HG02870 (cell line): ENCODE results near the gene STXBP1.
A peak's percentile ranks its signal among the peaks of the same experiment; 100 is the strongest.

Experiments used
- ATAC-seq: cut with Tn5 transposase; IDR thresholded peaks from one replicate; pipeline ENCODE4 v1.9.1; 2021; ENCODE audit warnings: mild to moderate bottlenecking, moderate library complexity; ENCODE audit not compliant: unreplicated experiment

Gene STXBP1

GRCh38 chr9:127711226-127711701 is 99.2 kb downstream of the STXBP1 start:
- no peak for ATAC-seq

- no peak for ATAC-seq
Measured at GRCh38 chr9:127711831-127712274, 99.8 kb downstream of the STXBP1 start.

GRCh38 chr9:127712371-127712770 is 100.3 kb downstream of the STXBP1 start:
- no peak for ATAC-seq

DNA sequence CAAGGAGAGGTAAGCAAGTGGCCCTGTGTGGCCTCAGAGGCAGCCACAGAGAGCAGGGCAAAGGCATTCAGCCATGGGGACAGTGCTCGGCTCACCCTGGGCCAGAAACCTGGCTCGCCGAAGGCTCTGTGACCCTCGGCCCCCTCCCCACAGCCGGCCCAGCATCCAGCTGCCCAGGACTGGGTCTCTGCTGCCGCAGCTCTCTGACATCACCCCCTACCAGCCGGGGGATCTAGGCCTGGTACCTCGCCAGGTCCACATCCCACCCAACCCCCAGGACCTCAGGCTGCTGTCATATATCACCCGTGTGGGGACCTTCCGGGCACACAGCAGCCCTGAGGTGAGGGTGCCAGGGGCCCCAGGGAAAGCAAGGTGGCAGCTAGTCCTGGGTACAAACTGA is 100.8 kb downstream of the STXBP1 start:
- ATAC-seq = no peak

GRCh38 chr9:127714020-127714750 is 102.1 kb downstream of the STXBP1 start:
- ATAC-seq = no peak

DNA sequence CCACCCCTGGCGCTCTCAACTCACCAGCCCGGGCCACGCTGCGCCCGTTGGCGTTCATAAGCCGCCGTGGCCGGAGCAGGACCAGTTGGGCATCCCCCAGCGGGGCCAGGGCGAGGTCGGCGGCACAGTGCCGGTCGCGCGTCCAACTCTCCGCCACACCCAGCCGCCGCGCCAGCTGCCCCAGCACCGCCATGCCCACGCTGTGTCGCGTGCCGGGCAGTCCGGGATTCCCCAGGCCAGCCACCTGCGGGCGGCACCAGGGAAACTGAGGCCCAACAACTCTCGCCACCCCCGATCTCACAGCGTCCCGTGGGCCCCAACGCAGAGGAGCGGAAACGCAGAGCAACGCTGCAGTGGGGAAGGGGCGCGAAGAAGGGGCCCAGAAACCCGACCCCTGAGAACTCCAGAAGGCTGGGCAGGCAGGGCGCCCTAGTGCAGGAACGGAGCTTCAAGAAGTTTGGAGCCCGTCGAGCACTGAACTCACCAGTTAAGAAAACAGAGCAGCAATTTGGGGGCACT is 102.9 kb downstream of the STXBP1 start:
- ATAC-seq = no peak

- peak; percentile 91 for ATAC-seq
Measured at GRCh38 chr9:127715470-127716337, 103.6 kb downstream of the STXBP1 start, which contains the start of the genes PTRH1 and TTC16. PTRH1 (minus strand) TSS chr9:127715663; CDS start chr9:127715639, 24 bp downstream. TTC16 (plus strand) TSS chr9:127716079; CDS start chr9:127716146, 67 bp downstream.

- no peak for ATAC-seq
Measured at GRCh38 chr9:127716412-127716811, 104.3 kb downstream of the STXBP1 start.

GRCh38 chr9:127717766-127718165 is 105.7 kb downstream of the STXBP1 start:
- no peak for ATAC-seq

- no peak for ATAC-seq
Measured at GRCh38 chr9:127720031-127720864, 108.2 kb downstream of the STXBP1 start.

DNA sequence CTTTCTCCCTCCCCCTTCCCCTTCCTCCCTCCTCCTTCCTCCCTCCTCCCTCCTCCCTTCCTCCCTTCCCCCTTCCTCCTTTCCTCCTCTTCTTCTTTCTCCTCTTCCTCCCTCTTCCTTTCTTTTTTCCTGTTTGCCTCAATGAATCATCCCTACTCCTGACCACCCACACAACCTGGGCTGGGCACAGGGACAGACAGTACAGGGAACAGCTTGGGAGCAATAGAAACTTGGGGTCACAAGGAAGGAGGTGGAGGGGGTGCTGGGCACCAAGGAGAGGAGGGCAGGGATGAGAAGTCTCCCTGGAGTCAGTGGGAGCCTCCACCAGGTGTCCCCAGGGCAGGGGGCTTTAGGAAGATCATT is 108.8 kb downstream of the STXBP1 start:
- no peak for ATAC-seq

- ATAC-seq = no peak
Measured at GRCh38 chr9:127721391-127721821, 109.3 kb downstream of the STXBP1 start.

GRCh38 chr9:127722055-127722745 is 110.1 kb downstream of the STXBP1 start:
- ATAC-seq = no peak

DNA sequence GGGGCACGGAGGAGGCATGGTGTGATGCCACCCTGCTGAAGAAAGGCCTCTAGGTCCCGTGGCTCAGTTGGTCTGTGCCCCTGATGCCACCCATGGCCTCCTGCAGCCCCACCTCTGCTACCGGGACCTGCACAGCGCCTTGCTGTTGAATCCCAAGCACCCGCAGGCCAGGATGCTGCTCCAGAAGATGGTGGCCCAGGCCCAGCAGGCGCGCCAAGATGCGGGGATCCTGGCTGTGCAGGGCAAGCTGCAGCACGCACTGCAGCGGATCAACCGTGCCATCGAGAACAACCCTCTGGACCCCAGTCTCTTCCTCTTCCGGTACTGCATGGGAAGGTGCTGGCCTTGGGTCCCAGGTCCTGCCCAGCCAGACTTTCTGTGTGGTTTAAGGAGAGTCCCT is 110.9 kb downstream of the STXBP1 start:
- no peak for ATAC-seq

DNA sequence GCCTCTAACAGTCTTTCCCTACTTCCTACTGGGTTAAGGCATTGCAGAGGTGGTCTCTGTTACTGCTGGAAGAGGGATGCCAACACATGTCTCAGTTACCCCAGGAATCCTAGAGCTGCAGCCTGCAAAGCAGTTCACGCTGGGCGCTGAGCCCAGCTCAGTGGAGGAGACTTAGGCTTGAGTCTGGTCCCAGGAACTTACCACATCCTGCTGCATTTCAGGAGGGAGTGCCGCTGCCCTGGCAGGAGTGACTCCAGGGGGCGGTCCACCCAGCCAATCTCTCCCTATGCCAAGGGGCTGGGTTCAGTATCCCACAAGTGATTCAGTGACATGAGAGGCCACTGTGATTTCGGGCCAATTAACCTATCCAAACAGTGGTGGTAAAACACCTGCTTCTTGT is 111.4 kb downstream of the STXBP1 start:
- ATAC-seq = no peak

DNA sequence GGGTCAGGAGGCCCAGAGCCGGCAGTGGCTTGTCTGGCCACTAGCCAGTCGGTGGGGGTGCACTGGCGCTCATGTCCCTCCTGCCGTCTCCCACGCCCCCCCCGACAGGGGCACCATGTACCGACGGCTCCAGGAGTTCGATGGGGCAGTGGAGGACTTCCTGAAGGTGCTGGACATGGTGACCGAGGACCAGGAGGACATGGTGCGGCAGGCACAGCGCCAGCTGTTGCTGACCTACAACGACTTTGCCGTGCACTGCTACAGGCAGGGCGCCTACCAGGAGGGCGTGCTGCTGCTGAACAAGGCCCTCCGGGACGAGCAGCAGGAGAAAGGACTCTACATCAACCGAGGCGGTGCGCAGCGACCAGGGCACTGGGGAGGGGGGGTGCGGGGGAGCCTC is 111.9 kb downstream of the STXBP1 start:
- no peak for ATAC-seq

- ATAC-seq = no peak
Measured at GRCh38 chr9:127726871-127727270, 114.8 kb downstream of the STXBP1 start.

DNA sequence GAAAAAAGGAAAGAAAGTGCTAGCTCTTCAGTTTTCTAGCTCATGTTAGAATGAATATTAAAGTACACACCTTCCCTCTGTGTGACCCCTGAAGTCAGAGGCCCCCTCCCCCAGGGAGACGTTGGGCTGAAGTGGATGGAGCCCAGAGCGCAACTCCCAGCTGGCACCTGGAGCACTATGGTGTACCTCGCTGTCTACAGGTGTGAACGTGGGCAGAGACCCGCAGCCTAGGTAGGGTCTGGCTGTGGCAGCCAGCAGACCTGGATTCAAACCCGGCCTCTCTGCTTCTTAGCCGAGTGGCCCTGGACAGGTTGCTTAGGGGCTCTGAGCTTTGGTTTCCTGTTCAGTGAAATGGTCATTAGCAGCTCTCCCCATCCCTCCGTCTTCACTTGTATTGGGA is 116.7 kb downstream of the STXBP1 start:
- ATAC-seq = no peak

GRCh38 chr9:127729522-127730256 is 117.6 kb downstream of the STXBP1 start:
- ATAC-seq = no peak
